WTC11 (cell line): ENCODE data around the gene ACTR3C.

Experiments
- CBFB ChIP-seq: sonication (generic); formaldehyde crosslinking; IDR thresholded peaks from 2 replicates; pipeline ENCODE4 v1.8.1; 2022; ENCODE audit warnings: mild to moderate bottlenecking, low read depth, missing genetic modification reagents
- GABPB1 ChIP-seq: sonication (generic); formaldehyde crosslinking; IDR thresholded peaks from 2 replicates; pipeline ENCODE4 v1.8.1; 2023; ENCODE audit warnings: mild to moderate bottlenecking, missing genetic modification reagents
- USF2 ChIP-seq: sonication (generic); formaldehyde crosslinking; IDR thresholded peaks from 2 replicates; pipeline ENCODE4 v1.8.1; 2023; ENCODE audit warnings: mild to moderate bottlenecking, missing genetic modification reagents, moderate library complexity
- ZNF232 ChIP-seq: sonication (generic); formaldehyde crosslinking; IDR thresholded peaks from 2 replicates; pipeline ENCODE4 v1.8.0; 2022; ENCODE audit warnings: mild to moderate bottlenecking, missing genetic modification reagents
- TF ChIP-seq, protein P1 (sequence below): fragments of 200-600 bp; IDR thresholded peaks from 2 replicates; pipeline ENCODE4 v1.8.0; 2022; ENCODE audit warnings: antibody characterized with exemption
- TF ChIP-seq, protein P2 (sequence below): sonication (generic); formaldehyde crosslinking; conservative IDR thresholded peaks from 2 replicates; pipeline ENCODE4 v1.8.1; 2023; ENCODE audit warnings: mild to moderate bottlenecking, low read depth, missing genetic modification reagents, moderate library complexity

DNA sequence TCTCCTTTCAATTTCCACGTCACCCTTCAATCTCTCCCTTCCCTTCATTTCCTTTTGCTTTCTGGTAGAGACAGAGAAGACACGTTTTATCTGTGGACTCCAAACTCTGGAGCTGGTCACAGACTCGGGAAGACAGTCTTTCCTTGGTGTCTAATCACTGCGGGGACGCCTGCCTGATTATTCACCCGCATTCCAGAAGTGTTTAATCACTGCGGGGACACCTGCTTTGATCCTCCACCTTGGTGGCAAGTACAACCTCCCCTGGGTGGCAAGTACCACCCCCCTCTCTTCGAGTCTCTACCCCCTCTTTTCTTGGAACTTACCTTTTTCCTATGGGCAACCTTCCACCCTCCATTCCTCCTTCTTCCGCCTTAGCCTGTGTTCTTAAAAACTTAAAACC is 15.4 kb downstream of the ACTR3C start:
- TF ChIP-seq, protein P1, sequence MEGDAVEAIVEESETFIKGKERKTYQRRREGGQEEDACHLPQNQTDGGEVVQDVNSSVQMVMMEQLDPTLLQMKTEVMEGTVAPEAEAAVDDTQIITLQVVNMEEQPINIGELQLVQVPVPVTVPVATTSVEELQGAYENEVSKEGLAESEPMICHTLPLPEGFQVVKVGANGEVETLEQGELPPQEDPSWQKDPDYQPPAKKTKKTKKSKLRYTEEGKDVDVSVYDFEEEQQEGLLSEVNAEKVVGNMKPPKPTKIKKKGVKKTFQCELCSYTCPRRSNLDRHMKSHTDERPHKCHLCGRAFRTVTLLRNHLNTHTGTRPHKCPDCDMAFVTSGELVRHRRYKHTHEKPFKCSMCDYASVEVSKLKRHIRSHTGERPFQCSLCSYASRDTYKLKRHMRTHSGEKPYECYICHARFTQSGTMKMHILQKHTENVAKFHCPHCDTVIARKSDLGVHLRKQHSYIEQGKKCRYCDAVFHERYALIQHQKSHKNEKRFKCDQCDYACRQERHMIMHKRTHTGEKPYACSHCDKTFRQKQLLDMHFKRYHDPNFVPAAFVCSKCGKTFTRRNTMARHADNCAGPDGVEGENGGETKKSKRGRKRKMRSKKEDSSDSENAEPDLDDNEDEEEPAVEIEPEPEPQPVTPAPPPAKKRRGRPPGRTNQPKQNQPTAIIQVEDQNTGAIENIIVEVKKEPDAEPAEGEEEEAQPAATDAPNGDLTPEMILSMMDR: no peak
- TF ChIP-seq, protein P2, sequence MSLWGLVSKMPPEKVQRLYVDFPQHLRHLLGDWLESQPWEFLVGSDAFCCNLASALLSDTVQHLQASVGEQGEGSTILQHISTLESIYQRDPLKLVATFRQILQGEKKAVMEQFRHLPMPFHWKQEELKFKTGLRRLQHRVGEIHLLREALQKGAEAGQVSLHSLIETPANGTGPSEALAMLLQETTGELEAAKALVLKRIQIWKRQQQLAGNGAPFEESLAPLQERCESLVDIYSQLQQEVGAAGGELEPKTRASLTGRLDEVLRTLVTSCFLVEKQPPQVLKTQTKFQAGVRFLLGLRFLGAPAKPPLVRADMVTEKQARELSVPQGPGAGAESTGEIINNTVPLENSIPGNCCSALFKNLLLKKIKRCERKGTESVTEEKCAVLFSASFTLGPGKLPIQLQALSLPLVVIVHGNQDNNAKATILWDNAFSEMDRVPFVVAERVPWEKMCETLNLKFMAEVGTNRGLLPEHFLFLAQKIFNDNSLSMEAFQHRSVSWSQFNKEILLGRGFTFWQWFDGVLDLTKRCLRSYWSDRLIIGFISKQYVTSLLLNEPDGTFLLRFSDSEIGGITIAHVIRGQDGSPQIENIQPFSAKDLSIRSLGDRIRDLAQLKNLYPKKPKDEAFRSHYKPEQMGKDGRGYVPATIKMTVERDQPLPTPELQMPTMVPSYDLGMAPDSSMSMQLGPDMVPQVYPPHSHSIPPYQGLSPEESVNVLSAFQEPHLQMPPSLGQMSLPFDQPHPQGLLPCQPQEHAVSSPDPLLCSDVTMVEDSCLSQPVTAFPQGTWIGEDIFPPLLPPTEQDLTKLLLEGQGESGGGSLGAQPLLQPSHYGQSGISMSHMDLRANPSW (CRISPR knock-in tag): no peak
- TF ChIP-seq CBFB (CRISPR knock-in tag) (no peak), ZNF232 (CRISPR knock-in tag) (no peak), GABPB1 (CRISPR knock-in tag) (no peak), USF2 (CRISPR knock-in tag) (no peak)
